ENCODE data around the gene PARP1.

PARP1 gene

GRCh38 chr1:226384717-226385116 lies 23.2 kb downstream of the PARP1 start:
- TF ChIP-seq GATA3 (IDR thresholded peaks at IDR 0.05; ENCODE audit: low read depth, low read length), result no peak
- TF ChIP-seq GATA2 (IDR thresholded peaks at IDR 0.05; ENCODE audit: low read depth, low read length), result no peak

GRCh38 chr1:226384040-226384439 lies 23.9 kb downstream of the PARP1 start:
- TF ChIP-seq GATA2 (IDR thresholded peaks at IDR 0.05; ENCODE audit: low read depth, low read length) (no peak), GATA3 (IDR thresholded peaks at IDR 0.05; ENCODE audit: low read depth, low read length) (no peak)

- TF ChIP-seq GATA3 (IDR thresholded peaks at IDR 0.05; ENCODE audit: low read depth, low read length) (no peak), GATA2 (IDR thresholded peaks at IDR 0.05; ENCODE audit: low read depth, low read length) (no peak)
Observed at GRCh38 chr1:226382030-226382429, 25.9 kb downstream of the PARP1 start.

- no peak for TF ChIP-seq GATA2 (IDR thresholded peaks at IDR 0.05; ENCODE audit: low read depth, low read length)
- no peak for TF ChIP-seq GATA3 (IDR thresholded peaks at IDR 0.05; ENCODE audit: low read depth, low read length)
Observed at GRCh38 chr1:226381226-226381998, 26.5 kb downstream of the PARP1 start.

- TF ChIP-seq GATA2 (IDR thresholded peaks at IDR 0.05; ENCODE audit: low read depth, low read length) (no peak), GATA3 (IDR thresholded peaks at IDR 0.05; ENCODE audit: low read depth, low read length) (no peak)
Observed at GRCh38 chr1:226378071-226378470, 29.8 kb downstream of the PARP1 start.

- no peak for TF ChIP-seq GATA2 (IDR thresholded peaks at IDR 0.05; ENCODE audit: low read depth, low read length)
- no peak for TF ChIP-seq GATA3 (IDR thresholded peaks at IDR 0.05; ENCODE audit: low read depth, low read length)
Observed at GRCh38 chr1:226376300-226376699, 31.6 kb downstream of the PARP1 start.

- TF ChIP-seq GATA3 (IDR thresholded peaks at IDR 0.05; ENCODE audit: low read depth, low read length) (no peak), GATA2 (IDR thresholded peaks at IDR 0.05; ENCODE audit: low read depth, low read length) (no peak)
Observed at GRCh38 chr1:226373376-226373775, 34.5 kb downstream of the PARP1 start.

GRCh38 chr1:226372885-226373284 lies 35.0 kb downstream of the PARP1 start:
- TF ChIP-seq GATA2 (IDR thresholded peaks at IDR 0.05; ENCODE audit: low read depth, low read length), result no peak
- no peak for TF ChIP-seq GATA3 (IDR thresholded peaks at IDR 0.05; ENCODE audit: low read depth, low read length)

GRCh38 chr1:226371866-226372490 lies 35.9 kb downstream of the PARP1 start:
- no peak for TF ChIP-seq GATA2 (IDR thresholded peaks at IDR 0.05; ENCODE audit: low read depth, low read length)
- no peak for TF ChIP-seq GATA3 (IDR thresholded peaks at IDR 0.05; ENCODE audit: low read depth, low read length)

- TF ChIP-seq GATA3 (IDR thresholded peaks at IDR 0.05; ENCODE audit: low read depth, low read length) (no peak), GATA2 (IDR thresholded peaks at IDR 0.05; ENCODE audit: low read depth, low read length) (no peak)
Observed at GRCh38 chr1:226371027-226371694, 36.7 kb downstream of the PARP1 start.

GRCh38 chr1:226370144-226370923 lies 37.6 kb downstream of the PARP1 start:
- TF ChIP-seq GATA2 (IDR thresholded peaks at IDR 0.05; ENCODE audit: low read depth, low read length) (no peak), GATA3 (IDR thresholded peaks at IDR 0.05; ENCODE audit: low read depth, low read length) (no peak)

- no peak for TF ChIP-seq GATA3 (IDR thresholded peaks at IDR 0.05; ENCODE audit: low read depth, low read length)
- TF ChIP-seq GATA2 (IDR thresholded peaks at IDR 0.05; ENCODE audit: low read depth, low read length), result no peak
Observed at GRCh38 chr1:226369110-226369509, 38.8 kb downstream of the PARP1 start.

GRCh38 chr1:226366290-226366689 lies 41.6 kb downstream of the PARP1 start:
- TF ChIP-seq GATA2 (IDR thresholded peaks at IDR 0.05; ENCODE audit: low read depth, low read length) (peak; percentile 51; the same call in 1 of the 2 replicates), GATA3 (IDR thresholded peaks at IDR 0.05; ENCODE audit: low read depth, low read length) (no peak)

- TF ChIP-seq GATA3 (IDR thresholded peaks at IDR 0.05; ENCODE audit: low read depth, low read length), result no peak
- no peak for TF ChIP-seq GATA2 (IDR thresholded peaks at IDR 0.05; ENCODE audit: low read depth, low read length)
Observed at GRCh38 chr1:226365831-226366231, 42.1 kb downstream of the PARP1 start.

Data from SH-SY5Y (cell line).